HUES48 (cell line): ENCODE results near the gene SLC12A4.
"Not testable (repeated sequence)": the region's sequence is repeated elsewhere in the genome, so short reads cannot be mapped to it uniquely, and the experiment has no call there.

Experiments
- H3K27ac ChIP-seq: one replicate; pipeline ENCODE4 v1.7.0; 2013; ENCODE audit warnings: low read depth, low read length, inconsistent platforms
- H3K27me3 ChIP-seq: 2 replicates; pipeline ENCODE4 v1.6.1; 2013; ENCODE audit warnings: mild to moderate bottlenecking, low read length; ENCODE audit not compliant: control insufficient read depth, insufficient read depth
- H3K36me3 ChIP-seq: 2 replicates; pipeline ENCODE4 v1.6.1; 2013; ENCODE audit warnings: low read length; ENCODE audit not compliant: control insufficient read depth, insufficient read depth
- H3K4me1 ChIP-seq: 2 replicates; pipeline ENCODE4 v1.6.1; 2013; ENCODE audit warnings: mild to moderate bottlenecking, low read length; ENCODE audit not compliant: control insufficient read depth, insufficient read depth
- H3K4me3 ChIP-seq: 2 replicates; pipeline ENCODE4 v1.5.1; 2013; ENCODE audit warnings: mild to moderate bottlenecking, low read depth, low read length
- H3K9ac ChIP-seq: 2 replicates; pipeline ENCODE4 v1.6.1; 2013; ENCODE audit warnings: mild to moderate bottlenecking, low read depth, low read length, moderate library complexity
- H3K9me3 ChIP-seq: 2 replicates; pipeline ENCODE4 v1.6.1; 2013; ENCODE audit warnings: low read length; ENCODE audit not compliant: control insufficient read depth, insufficient read depth

The SLC12A4 gene

GRCh38 chr16:67922740-67923139, 45.7 kb downstream of the SLC12A4 start:
- H3K9ac ChIP-seq, result no peak overlapping the region
- H3K27me3 ChIP-seq, result no peaks in the 10 kb centered on the region
- H3K27ac ChIP-seq, result no peak overlapping the region
- H3K36me3 ChIP-seq, result peaks cover 15% of the 10 kb centered on the region
- H3K9me3 ChIP-seq, result no peaks in the 10 kb centered on the region
- H3K4me3 ChIP-seq, result no peak overlapping the region
- H3K4me1 ChIP-seq, result no peaks in the 10 kb centered on the region; the same call in 1 of the 2 replicates

DNA sequence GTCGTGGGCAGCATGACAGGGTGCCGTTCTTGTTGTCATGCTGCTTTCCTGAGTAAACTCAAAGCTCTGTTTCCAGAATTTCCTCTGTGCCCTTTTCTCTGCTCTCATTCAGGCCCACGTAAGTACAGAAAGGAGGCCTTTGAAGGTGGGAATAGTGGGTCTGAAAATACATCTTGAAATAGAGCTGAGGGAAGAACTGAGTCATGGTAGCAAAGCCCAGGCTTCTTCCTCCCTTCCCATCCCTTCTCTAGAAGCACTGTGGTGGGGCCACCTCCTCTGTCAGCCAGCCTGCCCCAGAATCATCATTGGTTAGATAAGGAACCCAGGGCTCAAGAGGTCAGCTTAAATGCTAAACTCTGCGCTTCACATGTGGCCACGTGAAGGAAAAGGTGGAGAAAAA, 46.2 kb downstream of the SLC12A4 start:
- Histone ChIP-seq H3K4me3 (no peak overlapping the region), H3K27ac (no peak overlapping the region), H3K9me3 (no peaks in the 10 kb centered on the region), H3K4me1 (no peaks in the 10 kb centered on the region; the same call in 1 of the 2 replicates), H3K27me3 (no peaks in the 10 kb centered on the region), H3K9ac (no peak overlapping the region), H3K36me3 (peaks cover 12% of the 10 kb centered on the region; the same call in 1 of the 2 replicates)

GRCh38 chr16:67919622-67920221, 48.7 kb downstream of the SLC12A4 start:
- Histone ChIP-seq H3K27ac (no peak overlapping the region), H3K4me1 (peaks cover 14% of the 10 kb centered on the region), H3K27me3 (no peaks in the 10 kb centered on the region), H3K4me3 (no peak overlapping the region), H3K9me3 (no peaks in the 10 kb centered on the region), H3K36me3 (peaks cover 17% of the 10 kb centered on the region), H3K9ac (no peak overlapping the region)

DNA sequence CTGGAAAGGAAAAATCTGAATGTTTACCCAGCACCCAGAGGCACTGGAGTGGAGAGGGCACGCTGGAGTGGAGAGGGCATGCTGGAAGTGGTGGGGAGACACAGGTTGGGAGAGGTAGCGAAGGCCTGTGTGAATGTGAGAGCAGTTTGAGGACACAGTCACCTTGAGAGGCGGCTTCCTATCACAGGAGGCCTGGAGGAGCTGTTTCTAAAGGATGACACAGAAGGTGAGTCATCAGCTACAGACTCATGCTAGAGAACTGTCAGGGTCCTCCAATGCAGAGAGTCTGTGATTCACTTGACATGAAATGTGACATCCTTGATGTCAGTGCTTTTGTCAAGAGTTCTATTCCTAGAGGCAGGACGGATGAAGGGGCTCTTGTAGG, 50.6 kb downstream of the SLC12A4 start:
- Histone ChIP-seq H3K4me3 (no peak overlapping the region), H3K36me3 (peaks cover 9% of the 10 kb centered on the region), H3K4me1 (peaks cover 16% of the 10 kb centered on the region), H3K27ac (peak overlapping the region; percentile 12), H3K27me3 (no peaks in the 10 kb centered on the region), H3K9ac (no peak overlapping the region), H3K9me3 (no peaks in the 10 kb centered on the region)

DNA sequence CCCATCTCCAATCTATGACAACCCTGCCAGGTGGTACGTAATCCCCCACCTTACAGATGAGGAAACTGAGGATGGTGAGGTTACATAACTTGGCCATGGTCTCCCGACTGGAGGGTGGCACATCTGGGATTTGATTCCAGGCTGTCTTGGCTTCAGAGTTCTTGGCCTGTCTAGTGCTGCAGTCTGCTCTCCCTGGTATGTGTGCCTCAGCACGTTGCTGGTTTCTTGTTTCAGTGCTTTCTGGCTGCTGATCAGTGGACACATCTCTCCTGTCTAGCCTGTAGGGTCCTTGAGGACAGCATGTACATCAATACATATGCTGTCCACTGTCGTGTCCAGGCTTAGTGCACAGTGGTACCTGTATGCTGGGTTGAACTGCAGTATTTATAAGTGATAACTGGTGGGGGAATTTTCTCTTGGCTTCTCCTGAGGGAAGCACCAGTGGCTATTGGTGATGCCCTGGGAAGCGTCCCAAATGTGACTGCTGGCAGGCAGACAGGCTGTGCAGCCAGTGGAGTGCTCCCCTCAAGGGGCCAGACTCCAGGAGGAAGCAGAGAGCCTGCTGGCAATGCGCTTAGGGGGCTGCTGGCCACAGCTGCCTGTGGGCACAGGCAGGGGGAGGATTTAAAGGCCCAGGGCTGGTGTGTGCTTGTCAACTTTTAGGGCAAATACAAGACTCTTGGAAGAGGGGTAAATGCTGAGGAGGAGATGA, 51.1 kb downstream of the SLC12A4 start:
- no peak overlapping the region for H3K9ac ChIP-seq

GRCh38 chr16:67915831-67916723, 52.4 kb downstream of the SLC12A4 start:
- Histone ChIP-seq H3K36me3 (peaks cover 16% of the 10 kb centered on the region), H3K4me3 (no peak overlapping the region), H3K27ac (peak overlapping the region; percentile 50), H3K9ac (no peak overlapping the region), H3K27me3 (no peaks in the 10 kb centered on the region), H3K9me3 (no peaks in the 10 kb centered on the region), H3K4me1 (peaks cover 16% of the 10 kb centered on the region)

More for the DNA sequence above, 51.1 kb downstream of the SLC12A4 start:
- Histone ChIP-seq H3K4me3 (no peak overlapping the region), H3K36me3 (peaks cover 9% of the 10 kb centered on the region), H3K9me3 (no peaks in the 10 kb centered on the region), H3K27ac (peak overlapping the region; percentile 12), H3K27me3 (no peaks in the 10 kb centered on the region), H3K4me1 (peaks cover 16% of the 10 kb centered on the region)

- H3K9ac ChIP-seq, H3K4me3 ChIP-seq, H3K9me3 ChIP-seq, H3K27me3 ChIP-seq: not testable (repeated sequence)
- H3K4me1 ChIP-seq, result peaks cover 16% of the 10 kb centered on the region
- H3K27ac ChIP-seq, result peak overlapping the region; percentile 50
- peaks cover 19% of the 10 kb centered on the region for H3K36me3 ChIP-seq
Measured at GRCh38 chr16:67915496-67915769, 53.0 kb downstream of the SLC12A4 start.

DNA sequence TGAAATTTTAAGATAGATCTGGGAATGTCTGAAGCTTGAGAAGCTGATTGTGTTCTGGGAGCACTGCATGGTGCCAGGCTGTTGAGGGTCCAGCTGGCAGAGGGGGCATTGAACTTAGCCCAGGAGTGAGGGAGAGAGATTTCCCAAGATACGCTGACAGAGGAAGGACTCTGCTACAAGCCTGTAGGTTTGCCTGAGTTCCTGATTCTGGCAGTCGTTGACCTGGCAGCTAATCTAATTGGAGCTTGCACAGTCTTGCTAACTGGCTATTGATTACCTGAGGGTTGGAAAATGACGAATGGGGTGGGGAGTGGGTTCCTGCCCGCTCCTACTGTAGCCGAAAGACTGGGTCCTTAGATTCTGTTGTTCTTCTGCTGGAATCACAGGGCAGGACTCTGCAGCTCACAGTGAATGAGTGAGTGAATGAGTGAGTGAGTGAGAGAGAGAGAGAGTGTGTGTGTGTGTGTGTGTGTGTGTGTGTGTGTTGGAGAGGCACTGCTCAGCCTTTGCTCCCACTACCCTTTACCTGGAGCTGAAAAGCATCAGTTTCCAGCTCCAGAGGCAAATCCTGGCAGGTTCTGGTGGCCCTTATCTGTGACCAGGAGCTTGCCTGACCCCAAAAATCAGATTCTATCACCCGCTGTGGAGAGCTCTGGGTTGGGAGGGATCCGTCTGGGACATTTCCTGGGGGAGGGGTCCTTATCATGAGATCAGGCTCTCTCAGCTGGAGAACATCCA, 53.5 kb downstream of the SLC12A4 start:
- peaks cover 16% of the 10 kb centered on the region for H3K4me1 ChIP-seq
- H3K9ac ChIP-seq, result peak overlapping the region; percentile 8; the same call in 1 of the 2 replicates
- H3K9me3 ChIP-seq, result no peaks in the 10 kb centered on the region
- H3K36me3 ChIP-seq, result peaks cover 24% of the 10 kb centered on the region
- no peak overlapping the region for H3K4me3 ChIP-seq
- H3K27ac ChIP-seq, result peak overlapping the region; percentile 50
- H3K27me3 ChIP-seq, result no peaks in the 10 kb centered on the region

- Histone ChIP-seq H3K9me3 (no peaks in the 10 kb centered on the region), H3K9ac (no peak overlapping the region), H3K4me3 (no peak overlapping the region), H3K27ac (no peak overlapping the region), H3K36me3 (peaks cover 31% of the 10 kb centered on the region), H3K27me3 (no peaks in the 10 kb centered on the region), H3K4me1 (peaks cover 7% of the 10 kb centered on the region)
Measured at GRCh38 chr16:67910158-67910557, 58.3 kb downstream of the SLC12A4 start.

DNA sequence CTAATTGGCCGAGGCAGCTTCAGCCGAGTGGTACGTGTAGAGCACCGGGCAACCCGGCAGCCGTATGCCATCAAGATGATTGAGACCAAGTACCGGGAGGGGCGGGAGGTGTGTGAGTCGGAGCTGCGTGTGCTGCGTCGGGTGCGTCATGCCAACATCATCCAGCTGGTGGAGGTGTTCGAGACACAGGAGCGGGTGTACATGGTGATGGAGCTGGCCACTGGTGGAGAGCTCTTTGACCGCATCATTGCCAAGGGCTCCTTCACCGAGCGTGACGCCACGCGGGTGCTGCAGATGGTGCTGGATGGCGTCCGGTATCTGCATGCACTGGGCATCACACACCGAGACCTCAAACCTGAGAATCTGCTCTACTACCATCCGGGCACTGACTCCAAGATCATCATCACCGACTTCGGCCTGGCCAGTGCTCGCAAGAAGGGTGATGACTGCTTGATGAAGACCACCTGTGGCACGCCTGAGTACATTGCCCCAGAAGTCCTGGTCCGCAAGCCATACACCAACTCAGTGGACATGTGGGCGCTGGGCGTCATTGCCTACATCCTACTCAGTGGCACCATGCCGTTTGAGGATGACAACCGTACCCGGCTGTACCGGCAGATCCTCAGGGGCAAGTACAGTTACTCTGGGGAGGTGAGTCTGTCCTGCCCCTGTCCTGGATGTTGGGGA, 59.2 kb downstream of the SLC12A4 start:
- Histone ChIP-seq H3K36me3 (peaks cover 31% of the 10 kb centered on the region), H3K27me3 (no peaks in the 10 kb centered on the region), H3K9me3 (no peaks in the 10 kb centered on the region), H3K27ac (no peak overlapping the region), H3K4me1 (no peaks in the 10 kb centered on the region), H3K9ac (no peak overlapping the region), H3K4me3 (no peak overlapping the region)
